Activated CD8-positive, alpha-beta T cell treated with anti-CD3 and anti-CD28 coated beads for 36 hours (primary cell): Measurements from ENCODE around the gene CCDC124. TPM values are rescaled to one million over a fixed set of nuclear protein-coding genes. Genes with fewer than 3 reads are reported as not detected.
"Not testable (repeated sequence)": the region's sequence is repeated elsewhere in the genome, so short reads cannot be mapped to it uniquely, and the experiment has no call there.

Experiments
- ATAC-seq: fragments of 200-7000 bp; cut with Tn5 transposase; one replicate; pipeline ENCODE4 v1.10.0; 2021; ENCODE audit warnings: mild to moderate bottlenecking, moderate library complexity
- CTCF ChIA-PET: fragments of 350-600 bp; sonication (Branson Sonifier 250); formaldehyde crosslinking; loops from one replicate; lab custom pipeline; 2021; ENCODE audit warnings: antibody characterized with exemption; lab: Charles Lee
- POLR2A ChIA-PET: fragments of 350-600 bp; sonication (Branson Sonifier 250); formaldehyde crosslinking; loops from one replicate; lab custom pipeline; 2021; ENCODE audit warnings: antibody characterized with exemption; lab: Charles Lee
- DNase-seq: peaks from one replicate; pipeline ENCODE4 v3.0.0-alpha.2; 2020
- H3K27ac Mint-ChIP-seq: one replicate; pipeline ENCODE4 v1.8.0; 2021; ENCODE audit warnings: mild to moderate bottlenecking, mixed read lengths
- H3K27me3 Mint-ChIP-seq: one replicate; pipeline ENCODE4 v1.8.0; 2021; ENCODE audit warnings: mixed read lengths
- H3K36me3 Mint-ChIP-seq: one replicate; pipeline ENCODE4 v1.8.0; 2021; ENCODE audit warnings: low read depth, mixed read lengths
- H3K4me1 Mint-ChIP-seq: one replicate; pipeline ENCODE4 v1.8.0; 2021; ENCODE audit warnings: low read depth, mixed read lengths
- H3K4me3 Mint-ChIP-seq: one replicate; pipeline ENCODE4 v1.8.0; 2021; ENCODE audit warnings: mild to moderate bottlenecking, moderate library complexity, mixed read lengths
- H3K9me3 Mint-ChIP-seq: one replicate; pipeline ENCODE4 v1.8.0; 2021; ENCODE audit warnings: mixed read lengths
- CTCF ChIP-seq: fragments of 200-600 bp; IDR thresholded peaks from one replicate; pipeline ENCODE4 v1.8.0; 2022; ENCODE audit warnings: antibody characterized with exemption, mild to moderate bottlenecking
- intact Hi-C: fragments of 100-400 bp; cut with micrococcal nuclease; formaldehyde crosslinking; loops from one replicate; pipeline ENCODE4 v1.10.0; 2022
- total RNA-seq, 2 experiments: library from RNA; stranded (reverse); gene quantifications; one replicate each; pipeline ENCODE4 v1.2.3, GENCODE V29; 2021

The CCDC124 gene
- total RNA-seq, 2 experiments from 2014 or later = 120 to 129 TPM

DNA sequence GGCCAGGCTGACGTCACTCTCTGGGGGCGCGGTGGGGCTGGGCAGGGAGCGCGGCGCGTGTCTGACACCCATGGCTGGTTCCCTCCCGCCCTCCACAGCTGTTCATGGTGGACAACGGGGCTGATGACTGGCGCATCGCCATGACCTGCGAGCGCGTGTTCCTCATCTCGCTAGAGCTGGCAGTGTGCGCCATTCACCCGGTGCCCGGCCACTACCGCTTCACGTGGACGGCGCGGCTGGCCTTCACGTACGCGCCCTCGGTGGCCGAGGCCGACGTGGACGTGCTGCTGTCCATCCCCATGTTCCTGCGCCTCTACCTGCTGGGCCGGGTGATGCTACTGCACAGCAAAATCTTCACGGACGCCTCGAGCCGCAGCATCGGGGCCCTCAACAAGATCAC, 48.8 kb downstream of the CCDC124 start:
- no peaks in the 10 kb centered on the region for H3K36me3 Mint-ChIP-seq
- no peak overlapping the region for H3K4me3 Mint-ChIP-seq
- H3K9me3 Mint-ChIP-seq = no peaks in the 10 kb centered on the region
- intact Hi-C loops = no loop called here
- DNase-seq = no peak
- H3K27ac Mint-ChIP-seq = no peak overlapping the region
- TF ChIP-seq CTCF = no peak
- ChIA-PET CTCF (no interaction called here), POLR2A (no interaction called here)
- no peak for ATAC-seq
- peaks cover 8% of the 10 kb centered on the region for H3K27me3 Mint-ChIP-seq
- no peaks in the 10 kb centered on the region for H3K4me1 Mint-ChIP-seq

DNA sequence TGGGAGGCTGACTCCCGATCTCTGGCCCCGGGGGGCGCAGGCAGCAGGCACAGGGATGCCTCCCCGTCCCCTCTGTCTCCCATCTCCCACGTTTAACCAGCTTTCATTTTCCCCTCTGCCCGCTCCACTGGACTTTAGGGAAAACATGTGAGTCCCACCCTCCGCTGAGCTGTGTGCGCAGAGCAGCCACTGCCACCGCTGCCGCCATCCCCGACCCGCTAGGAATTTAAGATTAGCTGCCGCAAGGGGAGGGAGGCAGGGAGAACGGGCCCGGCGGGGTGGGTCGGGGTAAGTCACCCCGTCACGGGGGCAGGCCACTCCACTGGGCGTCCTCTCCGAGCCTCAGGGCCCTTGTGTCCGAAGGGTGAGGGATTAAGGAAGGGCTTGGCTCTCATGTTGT, 49.6 kb downstream of the CCDC124 start:
- ChIA-PET POLR2A (interaction anchor here (0.5 kb wide), 1 partner anchor 73 kb away, joined by 5 read pairs; no protein-coding TSS in a partner anchor), CTCF (no interaction called here)
- no peaks in the 10 kb centered on the region for H3K4me1 Mint-ChIP-seq
- no peak for DNase-seq
- no peak overlapping the region for H3K4me3 Mint-ChIP-seq
- no peak for ATAC-seq
- no peak overlapping the region for H3K27ac Mint-ChIP-seq
- peaks cover 8% of the 10 kb centered on the region for H3K27me3 Mint-ChIP-seq
- no peak for TF ChIP-seq CTCF
- H3K36me3 Mint-ChIP-seq = no peaks in the 10 kb centered on the region
- H3K9me3 Mint-ChIP-seq = no peaks in the 10 kb centered on the region
- intact Hi-C loops = no loop called here

DNA sequence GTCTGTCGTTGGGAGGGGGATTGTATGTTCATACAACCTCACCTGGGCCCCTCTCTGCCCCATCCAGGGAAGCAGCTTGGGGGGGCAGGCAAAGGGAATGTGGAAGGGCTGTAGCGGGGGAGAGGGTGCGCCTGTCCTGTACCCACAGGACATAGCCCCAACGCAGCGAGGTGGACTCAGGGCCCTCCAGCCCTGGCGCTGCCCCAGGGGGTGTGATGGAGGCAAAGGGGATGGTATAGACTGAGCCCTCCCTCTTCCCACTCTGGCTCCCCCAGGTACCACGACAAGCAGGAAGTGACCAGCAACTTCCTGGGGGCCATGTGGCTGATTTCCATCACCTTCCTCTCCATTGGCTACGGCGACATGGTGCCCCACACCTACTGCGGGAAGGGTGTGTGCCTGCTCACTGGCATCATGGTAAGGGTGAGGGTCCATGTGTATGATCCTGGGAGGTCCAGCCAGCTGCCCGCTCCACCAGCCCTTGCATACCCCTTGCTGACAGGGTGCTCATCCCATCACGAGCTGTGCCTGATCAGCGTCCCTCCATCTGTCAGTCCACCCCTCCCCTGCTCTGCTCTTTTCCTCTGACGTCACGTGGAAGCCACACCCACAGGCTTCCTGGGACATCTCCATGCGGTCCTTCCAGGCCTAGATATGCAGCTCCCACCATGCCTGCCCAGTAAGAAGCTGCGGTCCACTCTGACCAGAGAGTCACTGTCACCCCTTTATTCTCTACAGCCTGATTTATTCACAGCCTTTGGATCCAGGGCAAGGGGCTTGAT, 52.4 kb downstream of the CCDC124 start:
- H3K27ac Mint-ChIP-seq = no peak overlapping the region
- ATAC-seq = no peak
- DNase-seq = no peak
- CTCF ChIA-PET = interaction anchor here (1.8 kb wide), 1 partner anchor 47 kb away, joined by 4 read pairs; no protein-coding TSS in a partner anchor
- no peak for TF ChIP-seq CTCF
- peaks cover 4% of the 10 kb centered on the region for H3K27me3 Mint-ChIP-seq
- no peak overlapping the region for H3K4me3 Mint-ChIP-seq
- no peaks in the 10 kb centered on the region for H3K36me3 Mint-ChIP-seq
- intact Hi-C loops = no loop called here
- H3K4me1 Mint-ChIP-seq = no peaks in the 10 kb centered on the region
- POLR2A ChIA-PET = interaction anchor here (0.7 kb wide), 1 partner anchor 71 kb away, joined by 3 read pairs; no protein-coding TSS in a partner anchor
- no peaks in the 10 kb centered on the region for H3K9me3 Mint-ChIP-seq

DNA sequence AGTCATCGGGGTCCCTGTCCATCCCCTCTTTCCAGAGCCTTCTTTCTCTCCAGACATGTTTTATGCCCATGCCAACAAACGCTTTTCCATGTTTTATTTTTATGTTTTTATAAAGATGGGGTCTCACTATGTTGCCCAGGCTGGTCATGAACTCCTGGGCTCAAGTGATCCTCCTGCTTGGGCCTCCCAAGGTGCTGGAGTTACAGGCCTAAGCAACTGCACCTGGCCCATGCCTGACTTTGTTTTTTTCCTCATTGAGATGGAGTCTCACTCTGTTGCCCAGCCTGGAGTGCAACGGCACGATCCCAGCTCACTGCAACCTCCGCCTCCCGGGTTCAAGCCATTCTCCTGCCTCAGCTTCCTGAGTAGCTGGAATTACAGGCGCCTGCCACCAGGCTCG, 53.8 kb downstream of the CCDC124 start:
- H3K36me3 Mint-ChIP-seq, ATAC-seq, POLR2A ChIA-PET, intact Hi-C loops, H3K4me1 Mint-ChIP-seq, H3K27ac Mint-ChIP-seq, H3K27me3 Mint-ChIP-seq, H3K9me3 Mint-ChIP-seq, DNase-seq, H3K4me3 Mint-ChIP-seq: not testable (repeated sequence)
- CTCF ChIA-PET = interaction anchor here (1.0 kb wide), 1 partner anchor 41 kb away, joined by 4 read pairs; no protein-coding TSS in a partner anchor

DNA sequence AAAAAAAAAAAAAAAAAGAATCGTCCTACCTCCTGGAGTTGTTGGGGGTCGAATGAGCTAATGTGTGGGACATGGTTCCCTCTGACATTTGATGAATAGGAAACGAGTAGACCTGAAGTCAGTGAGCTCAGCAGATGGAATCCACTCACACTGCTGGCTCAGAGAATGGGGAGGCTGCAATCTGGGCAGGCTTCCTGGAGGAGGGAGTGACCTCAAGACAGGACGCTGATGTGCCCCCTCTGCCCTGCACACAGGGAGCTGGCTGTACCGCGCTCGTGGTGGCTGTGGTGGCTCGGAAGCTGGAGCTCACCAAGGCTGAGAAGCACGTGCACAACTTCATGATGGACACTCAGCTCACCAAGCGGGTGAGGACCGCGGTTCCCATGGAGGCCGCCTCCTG, 55.3 kb downstream of the CCDC124 start:
- no peak for TF ChIP-seq CTCF
- POLR2A ChIA-PET = no interaction called here
- CTCF ChIA-PET = interaction anchor here (1.1 to 1.3 kb wide), 2 partner anchors 9 to 50 kb away, joined by 5 read pairs; no protein-coding TSS in a partner anchor
- H3K4me1 Mint-ChIP-seq = no peaks in the 10 kb centered on the region
- no peak for DNase-seq
- H3K27me3 Mint-ChIP-seq = no peaks in the 10 kb centered on the region
- intact Hi-C loops = no loop called here
- no peaks in the 10 kb centered on the region for H3K9me3 Mint-ChIP-seq
- ATAC-seq = no peak
- no peak overlapping the region for H3K4me3 Mint-ChIP-seq
- no peak overlapping the region for H3K27ac Mint-ChIP-seq
- H3K36me3 Mint-ChIP-seq = no peaks in the 10 kb centered on the region
